K562 (cell line): Measurements from ENCODE around the gene IQCE.

Source experiments
- MTF1 ChIP-seq: fragments of 250-450 bp; sonication (Bioruptor Pico); IDR thresholded peaks from 2 replicates; pipeline ENCODE4 v1.9.0; 2021; ENCODE audit warnings: moderate library complexity, mild to moderate bottlenecking, inconsistent platforms, borderline replicate concordance
- PHF21A ChIP-seq: fragments of 450-650 bp; IDR thresholded peaks from 2 replicates; pipeline ENCODE4 v1.6.1; 2017; ENCODE audit warnings: low read depth, borderline replicate concordance
- TAF7 ChIP-seq: fragments of 450-650 bp; IDR thresholded peaks from 2 replicates; pipeline ENCODE4 v1.6.1; 2016; ENCODE audit warnings: missing genetic modification characterization, missing compliant biosample characterization
- TRIM25 ChIP-seq: fragments of 450-650 bp; IDR thresholded peaks from 2 replicates; pipeline ENCODE4 v1.7.0; 2016; ENCODE audit warnings: borderline replicate concordance
- ZNF639 ChIP-seq, 2 experiments: fragments of 200-800 bp in 1 of 2; sonication (Bioruptor generic) in 1 of 2; sonication (generic) in 1 of 2; formaldehyde crosslinking in 1 of 2; IDR thresholded peaks in 1 of 2; conservative IDR thresholded peaks in 1 of 2; 2 replicates each; pipeline versions ENCODE4 v1.5.0 to v1.6.1; 2016 to 2020; ENCODE audit warnings: missing compliant biosample characterization in 1 of 2, missing genetic modification characterization in 1 of 2, missing genetic modification reagents in 1 of 2

GRCh38 chr7:2525658-2526630 is 32.8 kb upstream of the IQCE start:
- TF ChIP-seq MTF1 (CRISPR knock-in tag) (no peak), PHF21A (no peak), TRIM25 (no peak), ZNF639 (CRISPR knock-in tag; conservative IDR thresholded peaks at IDR 0.05 in 1 of 2, IDR thresholded peaks at IDR 0.05 in 1 of 2) (no peak), TAF7 (tag) (no peak)
